Head of caudate nucleus (tissue), 42 donors: ENCODE data around the gene SYT1.

Experiments
- DNase-seq, 42 donors: peaks; one replicate each; pipeline versions ENCODE4 v3.0.0 to v3.0.0-alpha.2; 2020 to 2021; ENCODE audit warnings: mixed read lengths in 7 of 42
- intact Hi-C: fragments of 100-400 bp; cut with DNase I; formaldehyde crosslinking; loops from one replicate; pipeline ENCODE4 v1.15.0; 2022

SYT1 gene

DNA sequence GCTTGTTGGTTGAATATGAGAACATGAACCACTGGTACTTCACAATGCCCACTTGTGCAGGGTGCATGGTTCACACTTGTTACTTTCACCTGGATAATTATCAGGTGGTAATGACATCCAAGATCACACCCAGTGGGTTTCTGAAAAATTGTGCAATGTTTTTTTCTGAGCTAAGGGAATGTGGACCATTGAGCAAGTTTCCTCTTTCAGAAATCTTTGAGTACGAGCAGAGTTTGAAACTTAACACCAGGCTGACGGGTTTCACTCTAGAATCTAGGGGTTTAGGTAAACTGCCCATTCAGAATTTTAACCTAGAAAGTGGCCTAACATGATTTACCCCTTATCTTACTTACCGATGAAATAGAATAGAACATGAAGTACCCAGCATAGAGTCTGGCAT lies 436.6 kb downstream of the SYT1 start:
- no peak for DNase-seq
- intact Hi-C loops: no loop called here

DNA sequence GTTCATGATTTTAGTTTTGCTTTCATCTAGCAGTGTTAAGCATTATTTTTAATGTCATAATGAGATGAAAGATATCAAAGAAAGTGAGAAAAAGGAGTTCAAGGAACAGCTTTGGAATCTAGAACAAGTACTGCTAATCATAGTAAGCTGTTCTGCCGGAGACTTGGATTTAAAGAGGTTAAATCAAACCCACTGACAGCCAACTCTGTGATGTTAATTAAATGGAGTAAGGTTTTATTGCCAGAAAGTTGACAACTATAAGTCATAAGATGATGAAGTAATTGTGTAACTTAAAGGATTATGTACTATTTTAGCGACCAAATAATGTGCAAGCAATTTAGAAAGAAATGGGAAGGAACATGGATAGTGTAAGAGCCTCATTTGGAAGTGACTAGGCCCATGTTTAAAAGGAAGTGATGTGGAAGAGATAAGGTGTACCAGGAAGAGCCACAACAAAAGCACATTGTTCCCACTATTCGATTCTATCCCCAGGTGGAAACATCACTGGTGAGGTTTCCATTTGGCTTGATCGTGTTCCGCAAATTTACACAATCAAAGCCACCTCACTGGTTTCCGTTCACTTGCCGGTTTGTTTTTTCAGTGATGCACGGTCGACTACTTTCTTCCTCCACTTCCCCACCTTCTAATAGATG lies 437.7 kb downstream of the SYT1 start:
- DNase-seq: no peak
- intact Hi-C loops: no loop called here

DNA sequence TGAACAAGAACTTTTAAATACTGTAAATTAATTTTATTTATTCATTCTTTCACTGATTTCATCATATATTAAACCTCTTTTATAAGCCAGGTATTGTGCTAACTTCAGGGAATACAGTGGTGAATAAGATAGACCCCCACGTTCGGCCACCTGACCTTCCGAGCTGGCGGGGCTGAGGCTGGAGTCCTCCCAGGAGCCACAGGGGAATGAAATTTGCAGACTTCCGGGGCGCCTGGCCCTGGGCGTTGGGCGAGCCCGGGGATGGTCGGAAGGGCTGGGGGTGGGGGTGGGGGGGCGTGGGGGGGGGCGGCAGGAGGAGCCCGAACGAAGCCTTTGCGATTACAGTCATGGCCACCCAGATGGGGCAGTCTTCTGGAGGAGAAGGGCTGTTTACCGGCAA lies 442.8 kb downstream of the SYT1 start:
- intact Hi-C loops: no loop called here
- no peak for DNase-seq

- intact Hi-C loops: no loop called here
- DNase-seq: no peak
Measured at GRCh38 chr12:79309039-79309438, 444.5 kb downstream of the SYT1 start.

GRCh38 chr12:79317179-79317847 lies 452.7 kb downstream of the SYT1 start:
- intact Hi-C loops: no loop called here
- no peak for DNase-seq

- intact Hi-C loops: no loop called here
Measured at GRCh38 chr12:79322905-79323304, 458.3 kb downstream of the SYT1 start.

DNA sequence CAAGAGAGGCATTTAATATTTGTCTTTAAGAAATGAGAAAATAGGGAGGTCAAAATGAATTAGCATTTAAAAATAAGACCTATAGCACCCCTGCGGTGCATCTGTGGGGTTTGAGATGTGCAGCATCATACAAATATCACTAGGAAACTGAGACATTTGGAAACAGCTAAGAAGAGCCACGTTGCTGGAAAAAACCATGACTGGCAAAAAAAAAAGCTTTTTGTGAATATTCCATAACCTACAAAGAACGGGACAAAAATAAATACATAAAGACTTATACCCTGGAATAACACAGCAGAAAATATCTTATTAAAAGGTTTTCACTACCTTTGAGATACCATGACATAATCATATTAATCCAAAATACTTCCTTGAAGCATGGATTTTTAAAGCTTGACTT lies 460.0 kb downstream of the SYT1 start:
- DNase-seq: no peak
- intact Hi-C loops: no loop called here

More at GRCh38 chr12:79322905-79323304, 458.3 kb downstream of the SYT1 start:
- DNase-seq: no peak

DNA sequence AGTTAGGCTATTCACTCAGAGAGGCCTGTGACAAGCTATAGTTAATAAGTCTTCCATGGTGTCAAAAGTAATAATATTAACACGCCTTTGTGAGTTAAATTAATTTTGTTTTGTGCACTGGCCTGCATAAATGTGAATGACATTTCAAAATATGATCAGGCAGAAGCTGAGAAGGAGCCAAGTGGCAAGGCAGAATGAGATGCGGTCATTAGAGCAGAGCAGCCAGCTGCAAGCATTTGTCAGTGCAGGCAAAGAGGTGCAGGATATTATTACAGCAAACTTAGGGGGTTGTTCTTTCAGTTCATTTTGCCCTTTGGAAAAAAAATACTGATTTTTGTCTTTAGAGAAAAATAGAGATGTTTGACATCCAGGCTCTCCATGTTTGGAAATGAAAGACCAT lies 461.6 kb downstream of the SYT1 start:
- intact Hi-C loops: no loop called here
- DNase-seq: no peak

- intact Hi-C loops: no loop called here
- no peak for DNase-seq
Measured at GRCh38 chr12:79326663-79327062, 462.1 kb downstream of the SYT1 start.

GRCh38 chr12:79327465-79327864 lies 462.9 kb downstream of the SYT1 start:
- DNase-seq: no peak
- intact Hi-C loops: no loop called here

DNA sequence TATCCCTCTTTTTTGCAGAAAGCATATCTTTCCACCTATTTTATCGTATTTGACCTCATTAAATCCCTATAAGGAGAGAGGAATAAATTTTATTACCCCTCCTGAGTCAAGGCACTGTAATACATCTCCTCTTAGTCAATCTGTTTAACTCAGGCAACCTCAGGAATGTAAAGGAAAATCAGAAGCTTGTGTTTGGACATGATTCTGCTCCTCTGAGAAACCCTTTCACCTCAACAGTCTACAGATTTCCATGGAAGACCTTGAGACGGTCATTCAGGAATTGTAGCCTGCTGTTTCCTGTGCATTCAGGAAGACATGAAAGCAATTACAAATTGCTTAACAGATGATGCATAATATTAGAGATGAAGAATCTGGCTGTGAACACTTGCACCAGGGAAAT lies 465.4 kb downstream of the SYT1 start:
- DNase-seq: no peak
- intact Hi-C loops: no loop called here

DNA sequence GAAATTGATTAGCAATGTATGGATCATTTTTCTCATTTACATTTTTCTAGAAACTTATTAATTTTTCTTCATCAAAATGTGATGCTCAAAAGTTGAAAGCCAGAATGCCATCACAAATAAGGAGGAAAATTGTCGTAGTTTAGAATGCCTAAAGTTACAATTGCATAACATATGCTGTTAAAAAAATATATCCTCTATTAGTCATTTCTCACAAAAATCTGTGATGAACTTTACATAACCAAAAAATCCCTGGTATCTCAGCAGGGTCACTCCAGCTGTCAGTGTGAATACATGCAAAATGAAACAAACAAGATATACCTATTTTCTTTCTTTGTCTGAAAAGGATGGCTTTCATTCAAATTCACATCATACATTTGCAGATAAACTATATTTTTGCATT lies 467.3 kb downstream of the SYT1 start:
- intact Hi-C loops: no loop called here

GRCh38 chr12:79333144-79333543 lies 468.6 kb downstream of the SYT1 start:
- intact Hi-C loops: no loop called here
- no peak for DNase-seq

More for the DNA sequence above, 467.3 kb downstream of the SYT1 start:
- DNase-seq: no peak

- intact Hi-C loops: no loop called here
Measured at GRCh38 chr12:79337662-79338290, 473.2 kb downstream of the SYT1 start.

GRCh38 chr12:79344855-79345847 lies 480.6 kb downstream of the SYT1 start:
- intact Hi-C loops: no loop called here
- DNase-seq: peak in 14 of 42 donors; percentile 9 to 56 (median 22)

More at GRCh38 chr12:79337662-79338290, 473.2 kb downstream of the SYT1 start:
- DNase-seq: no peak

- no peak for DNase-seq
- intact Hi-C loops: no loop called here
Measured at GRCh38 chr12:79347866-79348265, 483.3 kb downstream of the SYT1 start.

GRCh38 chr12:79351251-79351650 lies 486.7 kb downstream of the SYT1 start:
- DNase-seq: no peak
- intact Hi-C loops: no loop called here

GRCh38 chr12:79356216-79356615 lies 491.6 kb downstream of the SYT1 start:
- intact Hi-C loops: no loop called here
- DNase-seq: no peak

- DNase-seq: no peak
Measured at GRCh38 chr12:79357048-79357447, 492.5 kb downstream of the SYT1 start.

More at GRCh38 chr12:79357048-79357447, 492.5 kb downstream of the SYT1 start:
- intact Hi-C loops: no loop called here
